AG04450 (cell line): ENCODE results near the gene PDE10A. TPM values are rescaled to one million over a fixed set of nuclear protein-coding genes. Genes with fewer than 3 reads are reported as not detected.

Experiments
- CTCF ChIA-PET: fragments of 300-600, 350-600 bp; formaldehyde crosslinking; extraction: SDS; loops from one replicate; lab custom pipeline; 2022; ENCODE audit warnings: antibody characterized with exemption, inconsistent platforms; lab: Charles Lee
- POLR2A ChIA-PET: fragments of 350-600 bp; formaldehyde crosslinking; extraction: SDS; loops from one replicate; lab custom pipeline; 2021; ENCODE audit warnings: antibody characterized with exemption, inconsistent platforms; lab: Yijun Ruan, JAX
- DNase-seq: peaks from one replicate; pipeline ENCODE4 v3.0.0-alpha.2; 2011; ENCODE audit warnings: low read depth, low spot score
- H3K27ac ChIP-seq: one replicate; pipeline ENCODE4 v1.5.1; 2012; ENCODE audit warnings: low read depth, low read length, control low read depth
- H3K27me3 ChIP-seq: one replicate; pipeline ENCODE4 v1.6.0; 2012; ENCODE audit warnings: low read length; ENCODE audit not compliant: control insufficient read depth, insufficient read depth
- H3K4me3 ChIP-seq: 2 replicates; pipeline ENCODE4 v1.5.1; 2011; ENCODE audit warnings: mild to moderate bottlenecking, low read depth, low read length, control low read depth
- H3K9me3 ChIP-seq: 2 replicates; pipeline ENCODE4 v1.5.1; 2012; ENCODE audit warnings: low read length; ENCODE audit not compliant: control insufficient read depth, insufficient read depth
- CTCF ChIP-seq: IDR thresholded peaks from 2 replicates; pipeline ENCODE4 v1.5.1; 2011; ENCODE audit warnings: low read depth, low read length, control low read depth, inconsistent platforms
- polyA plus RNA-seq: library from polyadenylated mRNA; depleted of rRNA; stranded (reverse); fragments of >200 nt; gene quantifications from 2 replicates; pipeline ENCODE4 v1.2.3, GENCODE V29; 2011

The PDE10A gene
- polyA plus RNA-seq, 1 experiment = 7.8 TPM

DNA sequence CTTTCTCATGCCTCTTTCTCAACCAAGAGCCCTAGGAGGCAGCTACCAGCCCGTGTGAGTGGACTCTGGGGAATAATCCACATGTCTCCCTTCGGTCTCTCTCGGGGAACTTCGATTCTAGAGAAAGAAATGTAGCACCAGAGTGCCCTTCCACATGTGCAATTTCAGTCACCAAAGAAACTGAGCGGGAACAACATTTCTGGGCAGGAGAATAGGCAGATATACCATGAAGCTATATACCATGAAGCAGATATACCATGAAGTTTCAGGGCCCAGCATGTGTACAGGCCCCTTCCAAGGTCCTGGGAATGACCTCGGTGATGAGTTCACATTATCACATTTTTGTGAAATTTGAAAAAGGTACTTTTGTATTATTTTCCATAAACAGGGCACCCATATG lies 60.8 kb downstream of the PDE10A start:
- peaks cover 18% of the 10 kb centered on the region for H3K9me3 ChIP-seq
- POLR2A ChIA-PET = no interaction called here
- no peak for DNase-seq
- TF ChIP-seq CTCF = no peak
- H3K27ac ChIP-seq = no peak overlapping the region
- no peaks in the 10 kb centered on the region for H3K27me3 ChIP-seq
- H3K4me3 ChIP-seq = no peak overlapping the region
- CTCF ChIA-PET = no interaction called here

DNA sequence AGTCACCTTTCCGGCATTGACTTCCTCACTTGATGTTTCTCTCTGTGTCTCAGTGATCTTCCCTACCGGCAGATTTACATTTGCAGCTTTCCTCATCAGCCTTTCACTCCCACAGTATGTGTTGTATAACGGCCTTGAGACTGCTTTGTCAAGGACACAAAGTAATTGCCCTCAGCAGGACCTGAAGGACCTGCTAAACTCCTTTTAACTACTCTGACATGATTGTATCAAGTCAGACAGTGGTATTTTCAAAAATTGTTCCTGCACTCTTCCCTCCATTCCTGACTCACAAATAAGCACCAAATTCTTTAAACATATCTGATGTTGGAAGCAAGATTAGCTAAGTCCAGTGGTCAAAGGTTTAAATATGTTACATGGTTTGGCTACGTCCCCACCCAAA lies 62.4 kb downstream of the PDE10A start:
- Histone ChIP-seq H3K9me3 (peaks cover 18% of the 10 kb centered on the region), H3K27me3 (no peaks in the 10 kb centered on the region), H3K4me3 (no peak overlapping the region), H3K27ac (no peak overlapping the region)
- no peak for TF ChIP-seq CTCF
- CTCF ChIA-PET = no interaction called here
- POLR2A ChIA-PET = no interaction called here
- DNase-seq = no peak

GRCh38 chr6:165599596-165600487 lies 63.2 kb downstream of the PDE10A start:
- H3K9me3 ChIP-seq = peaks cover 21% of the 10 kb centered on the region
- CTCF ChIA-PET = no interaction called here
- H3K27me3 ChIP-seq = no peaks in the 10 kb centered on the region
- TF ChIP-seq CTCF = no peak
- H3K27ac ChIP-seq = no peak overlapping the region
- POLR2A ChIA-PET = no interaction called here
- DNase-seq = no peak
- no peak overlapping the region for H3K4me3 ChIP-seq

- Histone ChIP-seq H3K27me3 (no peaks in the 10 kb centered on the region), H3K4me3 (no peak overlapping the region), H3K9me3 (peaks cover 22% of the 10 kb centered on the region), H3K27ac (no peak overlapping the region)
- no peak for TF ChIP-seq CTCF
- ChIA-PET POLR2A (no interaction called here), CTCF (no interaction called here)
- DNase-seq = no peak
These were observed 63.9 kb downstream of the PDE10A start for GRCh38 chr6:165599121-165599520.

DNA sequence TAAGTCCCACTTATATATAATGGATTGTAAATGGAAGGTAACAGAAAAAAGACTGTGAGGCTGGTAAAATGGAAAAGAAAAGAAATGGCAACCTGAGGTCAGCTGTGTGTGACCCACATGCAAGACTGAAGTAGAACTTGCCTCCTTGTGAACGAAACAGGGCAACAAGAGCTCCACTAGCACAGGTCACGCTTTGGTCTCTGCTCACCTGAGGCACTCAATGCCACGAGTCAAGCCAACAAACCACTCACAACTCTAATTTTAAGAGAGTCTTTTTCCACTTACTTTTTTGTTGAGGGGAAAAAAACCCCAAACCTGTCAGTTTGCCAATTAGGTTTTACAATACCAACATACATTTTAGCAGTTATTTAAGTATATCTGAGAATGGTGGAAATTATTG lies 65.2 kb downstream of the PDE10A start:
- Histone ChIP-seq H3K4me3 (no peak overlapping the region), H3K27ac (no peak overlapping the region), H3K27me3 (no peaks in the 10 kb centered on the region), H3K9me3 (peaks cover 20% of the 10 kb centered on the region)
- ChIA-PET POLR2A (no interaction called here), CTCF (no interaction called here)
- no peak for TF ChIP-seq CTCF
- no peak for DNase-seq
